Right lobe of liver (tissue), 4 donors: ENCODE measurements around the gene MAML2.

Experiments
- CTCF ChIP-seq, 4 donors: fragments of 200-600 bp in 3 of 4; fragments of 450-650 bp in 1 of 4; IDR thresholded peaks; one replicate each; pipeline versions ENCODE4 v1.5.1 to v1.8.0; 2016 to 2022; ENCODE audit warnings: antibody characterized with exemption in 4 of 4, mild to moderate bottlenecking in 2 of 4
- POLR2A ChIP-seq: fragments of 450-650 bp; IDR thresholded peaks from one replicate; pipeline ENCODE4 v1.6.1; 2017; ENCODE audit warnings: antibody characterized with exemption, mild to moderate bottlenecking
- donor health status: DM: no; HTN: no; CAD: no.
- donor health status: DM: no; HTN: no; CAD: no.
- donor health status: DM: no; HTN: yes; CAD: no.

GRCh38 chr11:96050435-96051182 is 292.4 kb downstream of the MAML2 start:
- TF ChIP-seq POLR2A (no peak), CTCF (IDR thresholded peaks at IDR 0.05) (no peak)
